GM19025 (cell line): Measurements from ENCODE around the gene OTULIN.

Experiments
- ATAC-seq: cut with Tn5 transposase; IDR thresholded peaks from one replicate; pipeline ENCODE4 v1.9.1; 2021; ENCODE audit warnings: mild to moderate bottlenecking, low read depth, moderate library complexity; ENCODE audit not compliant: unreplicated experiment

OTULIN gene

GRCh38 chr5:14738050-14738449, 73.5 kb downstream of the OTULIN start:
- ATAC-seq: no peak

- ATAC-seq: no peak
Observed at GRCh38 chr5:14739538-14739937, 75.0 kb downstream of the OTULIN start.

DNA sequence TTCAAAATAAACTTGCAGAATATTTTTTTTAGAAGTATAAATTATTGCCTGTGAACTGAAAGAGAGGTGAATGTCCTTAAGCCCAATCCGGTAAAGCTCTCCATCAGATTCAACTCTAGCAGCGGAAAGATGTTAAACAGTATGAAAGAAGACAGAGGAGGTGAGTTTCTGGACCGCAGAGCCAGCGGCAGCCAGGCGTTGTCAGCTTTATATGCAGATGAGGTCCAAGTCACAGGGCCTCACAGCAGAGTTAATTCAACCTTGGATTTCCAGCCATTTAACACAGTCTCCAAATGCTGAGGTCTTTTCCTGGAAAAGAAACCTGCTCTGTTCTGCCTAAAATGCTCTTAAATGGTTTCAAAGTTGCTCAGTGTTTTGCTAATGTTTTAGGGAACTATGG, 75.5 kb downstream of the OTULIN start:
- no peak for ATAC-seq

GRCh38 chr5:14741131-14741530, 76.6 kb downstream of the OTULIN start:
- ATAC-seq: no peak

- ATAC-seq: no peak
Observed at GRCh38 chr5:14741801-14742440, 77.4 kb downstream of the OTULIN start.

- no peak for ATAC-seq
Observed at GRCh38 chr5:14742498-14742897, 78.0 kb downstream of the OTULIN start.

DNA sequence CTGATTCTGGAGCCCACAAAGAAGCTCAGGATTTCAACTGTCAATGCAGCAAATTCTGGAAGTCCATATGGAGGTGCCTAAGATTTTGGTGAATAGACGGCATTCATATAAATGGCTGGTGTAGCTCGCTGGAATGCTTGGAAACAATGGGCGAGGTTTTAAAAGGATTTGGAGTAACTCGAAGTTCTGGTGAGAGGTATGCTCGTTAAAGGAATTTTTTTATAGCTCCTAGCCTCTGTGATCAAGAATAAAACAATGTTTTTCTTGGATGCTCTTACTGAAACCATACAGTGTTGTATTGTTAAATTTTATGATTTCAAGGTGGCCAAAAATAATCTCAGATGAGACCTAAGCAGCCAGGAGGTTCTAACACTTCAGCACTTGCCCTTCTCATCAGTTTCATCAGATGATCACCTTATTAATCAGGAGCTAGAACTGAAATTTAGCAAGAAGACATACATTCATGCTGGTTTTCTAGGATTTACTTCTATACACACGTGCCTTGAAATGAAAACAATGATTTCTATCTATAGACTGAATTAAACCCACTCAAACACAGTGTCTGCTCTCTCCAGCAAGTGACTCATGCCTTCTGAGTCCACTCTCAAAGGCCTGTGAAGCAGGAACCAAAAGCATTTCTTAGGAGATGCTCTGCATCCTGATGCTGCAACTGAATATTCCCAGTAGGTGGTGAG, 79.2 kb downstream of the OTULIN start:
- no peak for ATAC-seq

DNA sequence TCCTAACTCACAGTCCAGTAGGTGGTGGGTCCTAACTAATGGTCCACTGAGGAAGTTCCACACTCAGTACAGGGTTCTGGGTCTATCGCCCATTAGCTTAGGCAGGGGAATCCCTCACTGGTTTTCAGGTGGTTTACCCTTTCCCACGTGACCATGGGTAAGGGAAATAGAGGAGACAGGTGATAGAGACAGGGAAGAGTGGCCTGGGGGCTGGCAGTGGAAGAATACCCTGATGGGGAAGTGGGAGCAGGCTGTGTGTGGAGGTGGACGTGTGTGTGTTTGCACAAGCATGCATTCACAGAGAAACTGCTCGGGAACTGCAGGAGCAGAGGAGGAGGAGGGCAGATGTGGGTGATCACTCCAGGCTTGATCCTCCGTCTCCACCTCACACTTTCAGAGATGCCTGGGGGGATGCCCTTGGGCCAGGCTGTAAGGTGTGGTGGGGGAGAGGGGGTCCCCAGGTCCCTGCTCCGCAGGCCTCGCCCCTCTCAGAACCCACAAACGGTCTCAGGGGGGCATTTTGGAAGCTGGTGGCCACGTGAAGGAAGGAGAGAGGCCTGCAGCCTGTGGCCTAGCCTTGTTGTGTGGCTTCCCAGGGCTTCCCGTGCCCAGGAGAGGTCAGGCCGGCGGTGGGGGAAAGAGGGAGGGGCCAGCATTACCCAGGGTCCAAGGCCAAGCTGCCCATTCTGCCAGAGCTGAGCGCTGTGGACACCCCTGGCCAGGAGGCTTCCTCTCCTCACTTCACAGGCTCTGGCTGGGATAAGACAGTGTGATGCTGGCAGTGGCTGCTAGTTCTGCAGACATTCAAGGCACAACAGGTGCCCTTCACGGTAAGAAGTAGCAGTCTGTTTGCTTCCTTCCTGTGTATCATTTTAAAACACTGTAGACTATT, 80.0 kb downstream of the OTULIN start:
- no peak for ATAC-seq

- ATAC-seq: no peak
Observed at GRCh38 chr5:14745188-14745563, 80.7 kb downstream of the OTULIN start.

GRCh38 chr5:14745753-14746152, 81.2 kb downstream of the OTULIN start:
- no peak for ATAC-seq

- no peak for ATAC-seq
Observed at GRCh38 chr5:14748180-14748900, 83.8 kb downstream of the OTULIN start.
